SK-N-SH (cell line): Measurements from ENCODE around the gene SNX17. TPM values are rescaled to one million over a fixed set of nuclear protein-coding genes. Genes with fewer than 3 reads are reported as not detected.

ENCODE experiments used
- CTCF ChIA-PET: fragments of 300-600, 350-600 bp; formaldehyde crosslinking; extraction: SDS; loops from one replicate; lab custom pipeline; 2021; lab: Yijun Ruan, JAX
- POLR2A ChIA-PET: fragments of 350-600 bp; sonication (Branson Sonifier 250); formaldehyde crosslinking; extraction: SDS; loops from one replicate; lab custom pipeline; 2020; ENCODE audit warnings: antibody characterized with exemption, inconsistent platforms; lab: Yijun Ruan, JAX
- DNase-seq: peaks from one replicate; pipeline ENCODE4 v3.0.0; 2012
- H2AFZ ChIP-seq: fragments of 200-600 bp; sonication (generic); 2 replicates; pipeline ENCODE4 v1.8.1; 2016; ENCODE audit warnings: antibody characterized with exemption, mild to moderate bottlenecking, low read depth
- H3F3A ChIP-seq: fragments of 200-600 bp; sonication (generic); replicated peaks from 2 replicates; pipeline ENCODE3; 2016; ENCODE audit warnings: antibody characterized with exemption, mild to moderate bottlenecking; ENCODE audit not compliant: insufficient read depth
- H3K27ac ChIP-seq, 2 experiments: fragments of 200-500 bp in 1 of 2; fragments of 200-600 bp in 1 of 2; sonication (Bioruptor generic) in 1 of 2; sonication (generic), shearing (Covaris generic) in 1 of 2; 2 replicates each; pipeline versions ENCODE4 v1.5.1 to v1.6.1; 2014 to 2016; ENCODE audit warnings: low read depth in 2 of 2, inconsistent platforms in 1 of 2, low read length in 1 of 2, mild to moderate bottlenecking in 1 of 2, mixed read lengths in 1 of 2
- H3K27me3 ChIP-seq: fragments of 200-600 bp; sonication (generic), shearing (Covaris generic); 2 replicates; pipeline ENCODE4 v1.6.1; 2016; ENCODE audit warnings: mixed run types; ENCODE audit not compliant: insufficient read depth
- H3K36me3 ChIP-seq, 2 experiments: fragments of 200-500 bp in 1 of 2; fragments of 200-600 bp in 1 of 2; sonication (Bioruptor generic) in 1 of 2; sonication (generic) in 1 of 2; replicated peaks in 1 of 2; 2 replicates each; pipeline versions ENCODE3 to v1.5.1; 2014 to 2016; ENCODE audit warnings: low read length in 1 of 2, mild to moderate bottlenecking in 1 of 2; ENCODE audit not compliant: insufficient read depth in 2 of 2, control insufficient read depth in 1 of 2
- H3K4me1 ChIP-seq, 2 experiments: fragments of 200-500 bp in 1 of 2; fragments of 200-600 bp in 1 of 2; sonication (Bioruptor generic) in 1 of 2; sonication (generic), shearing (Covaris generic) in 1 of 2; 2 replicates each; pipeline versions ENCODE4 v1.5.1 to v1.6.1; 2014 to 2016; ENCODE audit warnings: low read depth in 1 of 2, low read length in 1 of 2, mixed run types in 1 of 2; ENCODE audit not compliant: insufficient read depth in 2 of 2, control insufficient read depth in 1 of 2
- H3K4me2 ChIP-seq: fragments of 200-600 bp; sonication (generic), shearing (Covaris generic); 2 replicates; pipeline ENCODE4 v1.6.1; 2017; ENCODE audit warnings: mixed run types
- H3K4me3 ChIP-seq, 2 experiments: fragments of 200-500 bp in 1 of 2; fragments of 200-600 bp in 1 of 2; sonication (Bioruptor generic) in 1 of 2; sonication (generic), shearing (Covaris generic) in 1 of 2; 2 replicates each; pipeline versions ENCODE4 v1.5.1 to v1.8.1; 2014 to 2016; ENCODE audit warnings: low read depth in 2 of 2, inconsistent platforms in 1 of 2, low read length in 1 of 2, mild to moderate bottlenecking in 1 of 2, mixed read lengths in 1 of 2, moderate library complexity in 1 of 2
- H3K79me2 ChIP-seq: fragments of 200-600 bp; sonication (generic); 2 replicates; pipeline ENCODE4 v1.8.1; 2017; ENCODE audit warnings: mild to moderate bottlenecking; ENCODE audit not compliant: insufficient read depth
- H3K9ac ChIP-seq: fragments of 200-600 bp; sonication (generic); 2 replicates; pipeline ENCODE4 v1.6.1; 2017; ENCODE audit warnings: mixed run types
- H3K9me2 ChIP-seq: fragments of 200-600 bp; sonication (generic); 2 replicates; pipeline ENCODE4 v1.6.1; 2017; ENCODE audit warnings: mixed run types
- H3K9me3 ChIP-seq: fragments of 200-600 bp; sonication (generic); 2 replicates; pipeline ENCODE4 v1.6.1; 2017; ENCODE audit warnings: mixed run types, mild to moderate bottlenecking, moderate library complexity
- H4K20me1 ChIP-seq: fragments of 200-600 bp; sonication (generic); 2 replicates; pipeline ENCODE4 v1.6.1; 2017; ENCODE audit warnings: mild to moderate bottlenecking, mixed run types; ENCODE audit not compliant: insufficient read depth
- CTCF ChIP-seq: fragments of 200-600 bp; sonication (generic); IDR thresholded peaks from 2 replicates; pipeline ENCODE4 v1.6.1; 2017; ENCODE audit warnings: antibody characterized with exemption, mild to moderate bottlenecking, moderate library complexity
- ELF1 ChIP-seq: IDR thresholded peaks from 2 replicates; pipeline ENCODE4 v1.4.0; 2012
- GATA2 ChIP-seq: sonication (generic); formaldehyde crosslinking; IDR thresholded peaks from 2 replicates; pipeline ENCODE4 v1.5.0; 2020; ENCODE audit warnings: mild to moderate bottlenecking, missing genetic modification reagents
- JUND ChIP-seq: IDR thresholded peaks from 2 replicates; pipeline ENCODE4 v1.4.0; 2012
- MAX ChIP-seq: IDR thresholded peaks from 2 replicates; pipeline ENCODE4 v1.4.0; 2012; ENCODE audit warnings: low read depth
- MEF2A ChIP-seq: IDR thresholded peaks from 2 replicates; pipeline ENCODE4 v1.4.0; 2012; ENCODE audit warnings: low read depth, borderline replicate concordance
- NRF1 ChIP-seq: IDR thresholded peaks from 2 replicates; pipeline ENCODE4 v1.6.1; 2012; ENCODE audit warnings: low read depth, mild to moderate bottlenecking, low read length
- POLR2AphosphoS5 ChIP-seq: IDR thresholded peaks from 2 replicates; pipeline ENCODE4 v1.6.1; 2012; ENCODE audit warnings: low read depth, low read length
- RFX5 ChIP-seq: IDR thresholded peaks from 2 replicates; pipeline ENCODE4 v1.6.1; 2012; ENCODE audit warnings: mild to moderate bottlenecking, improper control_type of control experiment, low read length
- RXRA ChIP-seq: IDR thresholded peaks from 2 replicates; pipeline ENCODE4 v1.4.0; 2012; ENCODE audit warnings: low read depth, mild to moderate bottlenecking, borderline replicate concordance
- SIN3A ChIP-seq: IDR thresholded peaks from 2 replicates; pipeline ENCODE4 v1.6.1; 2012; ENCODE audit warnings: low read depth, mild to moderate bottlenecking, low read length, moderate library complexity, borderline replicate concordance
- TAF1 ChIP-seq: IDR thresholded peaks from 2 replicates; pipeline ENCODE4 v1.6.1; 2012; ENCODE audit warnings: low read depth, mild to moderate bottlenecking, low read length, moderate library complexity, borderline replicate concordance
- TCF12 ChIP-seq: IDR thresholded peaks from 2 replicates; pipeline ENCODE4 v1.4.0; 2012
- TEAD4 ChIP-seq: IDR thresholded peaks from 2 replicates; pipeline ENCODE4 v1.4.0; 2012; ENCODE audit warnings: mild to moderate bottlenecking, borderline replicate concordance; ENCODE audit not compliant: insufficient read depth
- YY1 ChIP-seq: IDR thresholded peaks from 2 replicates; pipeline ENCODE4 v1.4.0; 2012; ENCODE audit warnings: low read depth, mild to moderate bottlenecking
- WGBS: methylation state at CpG from one replicate; pipeline ENCODE4 v1.1.6; 2017; ENCODE audit warnings: low lambda C conversion rate; 5-methylcytosine and 5-hydroxymethylcytosine counted together
- polyA plus RNA-seq, 3 experiments: library from polyadenylated mRNA; depleted of rRNA; stranded (reverse); fragments of >200 nt; gene quantifications; 2 replicates each; pipeline ENCODE4 v1.2.3, GENCODE V29; 2012

SNX17 gene
- polyA plus RNA-seq, 1 of the 3 experiments (the other 2 are of a cell fraction) = 145 TPM

- TF ChIP-seq TAF1 = peak; percentile 88
- TF ChIP-seq RFX5 = no peak; the same call in 1 of the 2 replicates
- peak; percentile 50 for TF ChIP-seq TCF12
- TF ChIP-seq ELF1 = peak; percentile 80
- no peak for TF ChIP-seq JUND
- no peak for TF ChIP-seq CTCF
- no peak for TF ChIP-seq RXRA
- no peak for TF ChIP-seq MEF2A
- TF ChIP-seq TEAD4 = 0 out of 2 replicates have a peak, but pooled peaks have one; percentile 18
- TF ChIP-seq MAX = peak; percentile 92
- peak; percentile 75 for TF ChIP-seq SIN3A
- peak; percentile 77 for TF ChIP-seq NRF1
Measured at GRCh38 chr2:27356382-27357181, 13.8 kb upstream of the SNX17 start, which contains the start of gene GTF3C2 (continued).

- Histone ChIP-seq H3K4me1 (peaks cover 0 to 5% of the 10 kb centered on the region in 2 experiments; a peak in 1 of 4 replicates), H3K79me2 (peaks cover 38% of the 10 kb centered on the region), H3K27me3 (no peaks in the 10 kb centered on the region), H4K20me1 (peaks cover 4% of the 10 kb centered on the region; the same call in 1 of the 2 replicates), H3K9me3 (no peaks in the 10 kb centered on the region), H3K36me3 (peaks cover 34 to 37% of the 10 kb centered on the region in 2 experiments), H3K4me2 (no peak overlapping the region), H3F3A (peaks cover 22% of the 10 kb centered on the region), H2AFZ (no peak overlapping the region), H3K9ac (no peak overlapping the region), H3K9me2 (no peaks in the 10 kb centered on the region), H3K4me3 (no peak overlapping the region), H3K27ac (no peak overlapping the region)
- DNase-seq = no peak
- CTCF ChIA-PET = interaction anchor here (1.3 to 2.2 kb wide), 2 partner anchors 83 to 321 kb away, joined by 3 to 7 read pairs; no protein-coding TSS in a partner anchor
- POLR2A ChIA-PET = interaction anchor here (0.6 to 0.7 kb wide), 2 partner anchors 47 to 364 kb away, joined by 3 read pairs; partner anchors contain the start of gene PPM1G
- TF ChIP-seq MEF2A (no peak), YY1 (no peak), POLR2AphosphoS5 (peak; percentile 61), GATA2 (CRISPR knock-in tag) (no peak)
- 87% methylated on average over 4 of the region's 4 CpGs for WGBS
Measured at GRCh38 chr2:27362678-27363420, 7.6 kb upstream of the SNX17 start.
